Muscle layer of colon (tissue), 2 donors: ENCODE measurements around the gene RPP21.
"Not testable (repeated sequence)": the region's sequence is repeated elsewhere in the genome, so short reads cannot be mapped to it uniquely, and the experiment has no call there.

Experiments used
- H3K27ac ChIP-seq: one replicate; pipeline ENCODE4 v1.7.0; 2013; ENCODE audit warnings: low read depth, mild to moderate bottlenecking, low read length, moderate library complexity
- H3K27me3 ChIP-seq, 2 donors: one replicate each; pipeline ENCODE4 v1.7.0; 2013; ENCODE audit warnings: low read length in 2 of 2, mild to moderate bottlenecking in 2 of 2; ENCODE audit not compliant: insufficient read depth in 2 of 2, control insufficient read depth in 1 of 2
- H3K36me3 ChIP-seq: one replicate; pipeline ENCODE4 v1.7.0; 2013; ENCODE audit warnings: mild to moderate bottlenecking, low read length; ENCODE audit not compliant: insufficient read depth
- H3K4me1 ChIP-seq: one replicate; pipeline ENCODE4 v1.7.0; 2013; ENCODE audit warnings: mild to moderate bottlenecking, low read length; ENCODE audit not compliant: insufficient read depth
- H3K4me3 ChIP-seq, 2 donors: one replicate each; pipeline ENCODE4 v1.7.0; 2013; ENCODE audit warnings: low read length in 2 of 2, low read depth in 1 of 2, mild to moderate bottlenecking in 1 of 2, moderate library complexity in 1 of 2
- H3K9ac ChIP-seq: one replicate; pipeline ENCODE4 v1.7.0; 2013; ENCODE audit warnings: low read length
- H3K9me3 ChIP-seq: one replicate; pipeline ENCODE4 v1.7.0; 2013; ENCODE audit warnings: mild to moderate bottlenecking, low read length
- donor health status: abdominal sarcoma.
- donor health status: Adenocarcinoma of cecum.

RPP21 gene

GRCh38 chr6:30356536-30356935 is 11.6 kb downstream of the RPP21 start:
- Histone ChIP-seq H3K9ac (peak overlapping the region; percentile 74), H3K36me3 (no peaks in the 10 kb centered on the region), H3K27ac (no peak overlapping the region), H3K9me3 (no peaks in the 10 kb centered on the region), H3K4me3 (peak overlapping the region in 1 of 2 donors; percentile 66), H3K4me1 (no peaks in the 10 kb centered on the region), H3K27me3 (peaks cover 0 to 9% of the 10 kb centered on the region in 2 donors)

DNA sequence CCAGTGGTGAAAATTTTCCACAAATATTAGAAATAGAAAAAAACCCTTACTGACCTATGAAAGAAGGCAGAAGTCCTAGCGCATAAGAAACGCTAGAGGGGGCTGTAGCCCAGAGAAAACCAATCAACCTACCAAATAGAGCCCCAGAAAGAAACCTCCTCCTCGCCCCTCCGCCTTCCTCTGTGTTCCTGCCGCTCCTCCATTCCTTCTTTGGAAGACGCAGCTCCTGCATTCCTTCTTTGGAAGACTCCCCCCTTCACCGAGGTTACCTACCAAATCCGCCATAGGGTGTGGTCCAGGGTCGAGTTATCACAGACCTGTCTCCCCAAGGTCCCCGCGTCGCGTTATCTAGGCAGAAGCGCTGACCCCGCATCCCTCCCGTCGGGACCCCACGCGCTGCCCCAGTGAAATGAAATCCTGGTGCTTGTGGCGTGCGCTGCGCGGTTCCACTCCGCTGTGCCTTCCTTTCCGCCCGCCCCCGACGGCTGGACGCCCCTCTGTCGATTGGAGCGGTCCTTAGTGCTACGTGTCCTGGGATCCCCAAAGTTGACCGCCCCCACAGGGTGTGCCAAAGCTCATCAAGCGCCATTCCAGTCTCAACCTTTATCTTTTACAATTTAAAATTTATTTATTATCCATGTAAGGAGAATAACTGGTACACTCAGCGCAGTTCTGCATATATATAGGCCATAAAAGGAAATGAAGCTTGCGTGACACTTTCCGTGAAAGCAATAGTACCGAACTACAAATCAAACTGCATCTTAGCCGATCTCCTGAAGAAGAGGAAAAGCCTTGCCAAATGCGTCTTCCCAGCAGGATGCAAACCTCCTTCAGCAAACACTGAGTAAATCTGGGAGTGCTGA is 13.0 kb downstream of the RPP21 start:
- Histone ChIP-seq H3K4me3 (peak overlapping the region; percentile 43 to 66), H3K9me3 (no peaks in the 10 kb centered on the region), H3K4me1 (no peaks in the 10 kb centered on the region), H3K9ac (peak overlapping the region; percentile 74), H3K27ac (peak overlapping the region; percentile 74), H3K27me3 (peaks cover 0 to 9% of the 10 kb centered on the region in 2 donors), H3K36me3 (no peaks in the 10 kb centered on the region)

GRCh38 chr6:30359276-30359675 is 14.3 kb downstream of the RPP21 start:
- Histone ChIP-seq H3K9me3 (no peaks in the 10 kb centered on the region), H3K27ac (no peak overlapping the region), H3K36me3 (no peaks in the 10 kb centered on the region), H3K4me3 (no peak overlapping the region), H3K4me1 (no peaks in the 10 kb centered on the region), H3K9ac (no peak overlapping the region), H3K27me3 (peaks cover 0 to 9% of the 10 kb centered on the region in 2 donors)

DNA sequence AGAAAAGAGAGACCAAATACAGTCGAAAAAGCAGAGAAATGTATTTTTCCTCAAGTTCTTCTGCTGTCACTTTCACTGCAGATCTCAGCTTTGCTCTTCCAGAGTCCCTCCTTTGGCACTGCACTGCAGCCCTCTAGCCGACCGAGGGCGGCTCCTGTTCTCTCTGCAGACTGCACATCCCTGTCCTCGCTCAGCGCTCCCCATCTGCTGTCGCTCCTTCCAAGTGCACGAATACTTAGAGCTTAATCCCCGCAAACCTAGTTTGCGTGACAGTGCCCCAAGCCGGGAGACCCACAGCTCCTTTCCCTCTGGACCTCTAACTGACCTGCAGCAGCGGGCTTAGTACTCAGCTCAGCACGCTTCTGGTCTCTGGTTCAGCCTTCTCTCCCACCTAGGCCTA is 15.2 kb downstream of the RPP21 start:
- peaks cover 0 to 9% of the 10 kb centered on the region in 2 donors for H3K27me3 ChIP-seq
- no peaks in the 10 kb centered on the region for H3K9me3 ChIP-seq
- no peak overlapping the region for H3K4me3 ChIP-seq
- H3K27ac ChIP-seq: no peak overlapping the region
- no peak overlapping the region for H3K9ac ChIP-seq
- no peaks in the 10 kb centered on the region for H3K4me1 ChIP-seq
- H3K36me3 ChIP-seq: no peaks in the 10 kb centered on the region

- Histone ChIP-seq H3K36me3 (no peaks in the 10 kb centered on the region), H3K4me1 (no peaks in the 10 kb centered on the region), H3K9ac (no peak overlapping the region), H3K9me3 (no peaks in the 10 kb centered on the region), H3K27ac (no peak overlapping the region), H3K27me3 (peaks cover 0 to 9% of the 10 kb centered on the region in 2 donors), H3K4me3 (no peak overlapping the region)
Measured at GRCh38 chr6:30361661-30362060, 16.7 kb downstream of the RPP21 start.

DNA sequence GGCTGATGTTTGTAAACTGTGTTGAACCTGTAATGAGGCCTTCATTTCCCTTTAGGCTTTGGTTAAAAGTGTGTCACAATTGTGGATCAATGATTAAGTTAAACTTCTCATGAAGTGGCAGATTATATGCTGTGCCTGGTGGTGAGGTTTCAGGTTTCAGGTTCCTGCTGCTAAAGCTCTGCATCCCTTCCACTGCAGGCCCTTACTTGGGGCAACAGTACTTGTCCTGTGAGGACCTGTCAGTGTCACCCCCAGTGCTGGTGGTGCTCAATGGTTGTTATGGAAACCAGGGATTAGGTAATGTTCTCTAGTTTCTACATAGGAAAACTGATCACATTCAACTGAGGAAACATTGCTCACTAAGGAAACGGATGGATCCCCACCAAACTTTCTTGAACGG is 18.5 kb downstream of the RPP21 start:
- Histone ChIP-seq H3K27me3 (peaks cover 0 to 9% of the 10 kb centered on the region in 2 donors), H3K4me3 (no peak overlapping the region), H3K9me3 (no peaks in the 10 kb centered on the region), H3K27ac (no peak overlapping the region), H3K4me1 (no peaks in the 10 kb centered on the region), H3K9ac (no peak overlapping the region), H3K36me3 (no peaks in the 10 kb centered on the region)

DNA sequence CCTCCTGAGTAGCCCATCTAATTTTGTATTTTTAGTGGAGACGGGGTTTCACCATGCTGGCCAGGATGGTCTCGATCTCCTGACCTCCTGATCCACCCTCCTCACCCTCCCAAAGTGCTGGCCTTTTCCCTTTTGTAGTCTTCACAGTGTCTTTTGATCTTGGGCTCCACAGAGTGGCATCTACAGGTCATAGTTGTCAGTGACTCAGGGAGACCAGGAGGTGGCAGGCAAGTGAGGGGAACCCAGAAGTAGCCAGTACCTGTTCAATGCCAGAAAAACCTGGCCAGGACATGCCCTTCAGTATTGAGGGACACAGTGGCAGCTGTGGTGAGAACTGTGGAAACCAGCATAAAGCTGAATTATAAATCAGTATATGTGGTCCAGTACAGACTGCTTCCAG is 19.6 kb downstream of the RPP21 start:
- H3K4me1 ChIP-seq: no peaks in the 10 kb centered on the region
- H3K27me3 ChIP-seq: peaks cover 0 to 9% of the 10 kb centered on the region in 2 donors
- H3K4me3 ChIP-seq: no peak overlapping the region
- no peaks in the 10 kb centered on the region for H3K9me3 ChIP-seq
- no peak overlapping the region for H3K27ac ChIP-seq
- no peaks in the 10 kb centered on the region for H3K36me3 ChIP-seq
- H3K9ac ChIP-seq: no peak overlapping the region

- H3K9ac ChIP-seq, H3K4me3 ChIP-seq, H3K9me3 ChIP-seq, H3K27ac ChIP-seq, H3K36me3 ChIP-seq, H3K27me3 ChIP-seq, H3K4me1 ChIP-seq: not testable (repeated sequence)
Measured at GRCh38 chr6:30369280-30369679, 24.3 kb downstream of the RPP21 start.

- Histone ChIP-seq H3K4me3 (no peak overlapping the region), H3K27ac (no peak overlapping the region), H3K9ac (no peak overlapping the region), H3K36me3 (no peaks in the 10 kb centered on the region), H3K27me3 (no peaks in the 10 kb centered on the region), H3K9me3 (no peaks in the 10 kb centered on the region), H3K4me1 (no peaks in the 10 kb centered on the region)
Measured at GRCh38 chr6:30378290-30378937, 33.5 kb downstream of the RPP21 start.

GRCh38 chr6:30380464-30380863 is 35.5 kb downstream of the RPP21 start:
- H3K9me3 ChIP-seq: no peaks in the 10 kb centered on the region
- H3K27ac ChIP-seq: no peak overlapping the region
- no peaks in the 10 kb centered on the region for H3K36me3 ChIP-seq
- no peak overlapping the region for H3K4me3 ChIP-seq
- H3K4me1 ChIP-seq: no peaks in the 10 kb centered on the region
- H3K9ac ChIP-seq: no peak overlapping the region
- peaks cover 0 to 5% of the 10 kb centered on the region in 2 donors for H3K27me3 ChIP-seq

- Histone ChIP-seq H3K9ac (no peak overlapping the region), H3K9me3 (no peaks in the 10 kb centered on the region), H3K36me3 (no peaks in the 10 kb centered on the region), H3K4me3 (no peak overlapping the region), H3K4me1 (no peaks in the 10 kb centered on the region), H3K27me3 (peaks cover 0 to 5% of the 10 kb centered on the region in 2 donors), H3K27ac (no peak overlapping the region)
Measured at GRCh38 chr6:30386166-30386565, 41.2 kb downstream of the RPP21 start.
